SK-N-MC (cell line): Measurements from ENCODE around the gene GPR152.

Source experiments
- EZH2 ChIP-seq: fragments of 200-600 bp; sonication (generic); IDR thresholded peaks from one replicate; pipeline ENCODE4 v1.6.1; 2017; ENCODE audit warnings: antibody characterized with exemption
- FOXP2 ChIP-seq: optimal IDR thresholded peaks from 2 replicates; pipeline ENCODE3; 2011; ENCODE audit warnings: mild to moderate bottlenecking, moderate library complexity; ENCODE audit not compliant: insufficient read depth; ENCODE audit errors: extremely low read length, control extremely low read depth
- POLR2AphosphoS5 ChIP-seq: IDR thresholded peaks from 2 replicates; pipeline ENCODE4 v1.6.1; 2012; ENCODE audit warnings: mild to moderate bottlenecking, low read depth, low read length, borderline replicate concordance

- TF ChIP-seq POLR2AphosphoS5 (no peak), EZH2 (no peak), FOXP2 (no peak)
Measured at GRCh38 chr11:67458266-67458665, 5.7 kb upstream of the GPR152 start.
